ENCODE measurements around the gene ZNF24.

ZNF24 gene

DNA sequence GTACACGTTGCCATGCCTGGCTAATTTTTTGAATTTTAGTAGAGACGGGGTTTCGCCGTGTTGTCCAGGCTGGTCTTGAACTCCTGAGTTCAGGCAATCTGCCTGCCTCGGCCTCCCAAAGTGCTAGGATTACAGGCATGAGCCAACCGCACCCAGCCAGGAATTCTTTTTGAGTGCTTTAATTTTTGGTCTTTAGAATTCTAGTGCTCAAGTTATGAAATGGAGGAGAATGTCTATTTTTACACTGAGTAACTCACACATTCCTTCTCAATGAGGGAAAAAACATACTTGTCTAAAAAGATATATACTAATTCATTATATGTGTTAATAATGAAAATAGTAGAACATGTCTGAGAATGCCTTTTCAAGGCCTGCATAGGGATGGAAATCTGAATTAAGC is 24.4 kb upstream of the ZNF24 start:
- Histone ChIP-seq H3K23ac (ENCODE audit: low read length) (no peak overlapping the region), H2BK15ac (replicated peaks; ENCODE audit: low read depth) (no peak overlapping the region), H2BK120ac (ENCODE audit: low read depth, low read length) (no peak overlapping the region), H3K4me3 (ENCODE audit: low read length) (no peak overlapping the region), H3K9ac (ENCODE audit: low read length) (no peak overlapping the region), H3K27ac (ENCODE audit: low read depth, low read length) (no peak overlapping the region), H3K4ac (ENCODE audit: low read depth, low read length) (no peak overlapping the region), H3K36me3 (ENCODE audit: control insufficient read depth, insufficient read depth, low read length) (no peaks in the 10 kb centered on the region), H3K56ac (ENCODE audit: low read length) (no peak overlapping the region), H3K79me1 (ENCODE audit: low read length) (no peaks in the 10 kb centered on the region), H3K4me1 (ENCODE audit: control insufficient read depth, low read depth, low read length) (no peaks in the 10 kb centered on the region), H3K18ac (ENCODE audit: low read length) (no peak overlapping the region), H2AK5ac (ENCODE audit: low read length) (no peak overlapping the region), H4K5ac (ENCODE audit: low read length) (no peak overlapping the region), H4K8ac (ENCODE audit: low read depth, low read length) (no peak overlapping the region), H2BK5ac (ENCODE audit: low read length) (no peak overlapping the region), H3K79me2 (ENCODE audit: control insufficient read depth, insufficient read depth, low read length) (no peaks in the 10 kb centered on the region), H3K27me3 (ENCODE audit: insufficient read depth, low read length, poor library complexity) (no peaks in the 10 kb centered on the region), H3K4me2 (ENCODE audit: low read length) (no peak overlapping the region)
- WGBS (ENCODE audit: extremely low coverage, insufficient coverage, low lambda C conversion rate) = no CpG with 5 or more reads among the region's 6 CpGs
- DNase-seq = no peak

- H4K5ac ChIP-seq (ENCODE audit: low read length) = no peak overlapping the region
- H3K79me1 ChIP-seq (ENCODE audit: low read length) = no peaks in the 10 kb centered on the region
- no peaks in the 10 kb centered on the region for H3K36me3 ChIP-seq (ENCODE audit: control insufficient read depth, insufficient read depth, low read length)
- no peak overlapping the region for H3K9ac ChIP-seq (ENCODE audit: low read length)
- no peaks in the 10 kb centered on the region for H3K79me2 ChIP-seq (ENCODE audit: control insufficient read depth, insufficient read depth, low read length)
- peak overlapping the region; percentile 94 for H3K18ac ChIP-seq (ENCODE audit: low read length)
- no peak overlapping the region for H3K4me3 ChIP-seq (ENCODE audit: low read length)
- no peak overlapping the region for H2BK120ac ChIP-seq (ENCODE audit: low read depth, low read length)
- no peak overlapping the region for H2BK5ac ChIP-seq (ENCODE audit: low read length)
- no peak overlapping the region for H3K4ac ChIP-seq (ENCODE audit: low read depth, low read length)
- H2AK5ac ChIP-seq (ENCODE audit: low read length) = no peak overlapping the region
- H3K27me3 ChIP-seq (ENCODE audit: insufficient read depth, low read length, poor library complexity) = no peaks in the 10 kb centered on the region
- H3K4me1 ChIP-seq (ENCODE audit: control insufficient read depth, low read depth, low read length) = no peaks in the 10 kb centered on the region
- H2BK15ac ChIP-seq (replicated peaks; ENCODE audit: low read depth) = no peak overlapping the region
- no peak overlapping the region for H4K8ac ChIP-seq (ENCODE audit: low read depth, low read length)
- no peak overlapping the region for H3K4me2 ChIP-seq (ENCODE audit: low read length)
- no peak overlapping the region for H3K27ac ChIP-seq (ENCODE audit: low read depth, low read length)
- no peak overlapping the region for H3K23ac ChIP-seq (ENCODE audit: low read length)
- no peak overlapping the region for H3K56ac ChIP-seq (ENCODE audit: low read length)
- DNase-seq = no peak
Observed at GRCh38 chr18:35362531-35362930, 18.3 kb upstream of the ZNF24 start.

DNA sequence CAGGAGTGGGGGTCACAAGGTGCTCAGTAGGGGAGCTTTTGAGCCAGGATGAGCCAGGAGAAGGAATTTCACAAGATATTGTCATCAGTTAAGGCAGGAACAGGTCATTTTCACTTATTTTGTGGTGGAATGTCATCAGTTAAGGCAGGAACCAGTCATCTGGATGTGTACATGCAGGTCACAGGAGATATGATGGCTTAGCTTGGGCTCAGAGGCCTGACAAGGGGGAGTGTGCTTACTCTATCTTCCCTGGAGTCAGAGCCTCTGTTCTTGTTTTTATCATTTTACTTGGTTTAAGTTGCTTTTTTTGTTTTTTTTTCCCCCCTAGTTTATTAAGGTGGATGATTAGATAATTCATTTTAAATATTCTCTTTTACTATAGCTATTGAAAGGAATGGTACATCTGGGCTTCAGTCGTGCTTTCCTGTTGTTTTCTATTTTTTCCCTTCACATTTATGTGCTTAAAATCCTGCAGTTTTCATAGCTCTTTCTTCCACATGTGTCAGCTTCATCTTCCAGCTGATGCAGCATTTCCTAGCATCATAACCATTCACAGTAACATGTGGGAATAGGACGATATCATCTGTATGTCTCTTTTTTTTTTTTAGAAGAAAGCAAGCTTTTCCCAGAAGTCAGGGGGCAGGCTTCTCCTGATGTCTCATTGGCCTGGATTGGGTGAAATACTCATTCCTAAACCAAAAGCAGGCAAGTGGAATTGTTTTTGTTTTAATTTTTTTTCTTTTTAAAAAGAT is 17.5 kb upstream of the ZNF24 start:
- no peak overlapping the region for H2BK15ac ChIP-seq (replicated peaks; ENCODE audit: low read depth)
- peak overlapping the region; percentile 57 for H3K56ac ChIP-seq (ENCODE audit: low read length)
- no CpG with 5 or more reads among the region's 2 CpGs for WGBS (ENCODE audit: extremely low coverage, insufficient coverage, low lambda C conversion rate)

DNA sequence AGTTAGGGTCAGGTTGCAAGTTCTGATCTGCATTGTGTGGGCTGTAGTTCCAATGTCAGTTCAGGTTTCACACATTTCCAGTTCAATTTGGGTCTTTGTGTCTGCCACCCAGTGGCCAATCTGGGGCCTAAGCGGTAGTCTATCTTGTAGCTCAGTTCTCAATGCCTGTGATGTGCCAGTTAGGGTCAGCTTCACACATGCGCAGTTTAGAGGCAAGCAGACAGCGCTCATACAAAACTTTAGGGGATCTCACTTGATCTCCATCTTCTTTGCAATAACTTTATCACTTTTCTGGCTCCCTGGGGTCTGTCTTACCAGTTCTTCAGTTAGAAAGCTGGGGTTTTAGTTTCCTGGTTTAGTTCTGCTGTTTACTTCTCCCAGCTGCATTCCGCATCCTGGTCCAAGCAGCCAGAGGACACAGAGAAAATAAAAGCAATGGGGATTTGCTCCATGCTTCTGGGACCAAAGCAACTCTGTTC is 11.0 kb upstream of the ZNF24 start:
- Histone ChIP-seq H2BK15ac (replicated peaks; ENCODE audit: low read depth) (no peak overlapping the region), H3K79me1 (ENCODE audit: low read length) (no peaks in the 10 kb centered on the region), H4K8ac (ENCODE audit: low read depth, low read length) (peak overlapping the region; percentile 97), H3K27me3 (ENCODE audit: insufficient read depth, low read length, poor library complexity) (no peaks in the 10 kb centered on the region), H2AK5ac (ENCODE audit: low read length) (no peak overlapping the region), H3K4ac (ENCODE audit: low read depth, low read length) (peak overlapping the region; percentile 99), H3K9ac (ENCODE audit: low read length) (peak overlapping the region; percentile 27), H3K4me3 (ENCODE audit: low read length) (no peak overlapping the region), H3K4me2 (ENCODE audit: low read length) (no peak overlapping the region), H3K36me3 (ENCODE audit: control insufficient read depth, insufficient read depth, low read length) (no peaks in the 10 kb centered on the region), H4K5ac (ENCODE audit: low read length) (peak overlapping the region; percentile 78), H3K79me2 (ENCODE audit: control insufficient read depth, insufficient read depth, low read length) (no peaks in the 10 kb centered on the region), H2BK5ac (ENCODE audit: low read length) (peak overlapping the region; percentile 1), H2BK120ac (ENCODE audit: low read depth, low read length) (peak overlapping the region; percentile 95), H3K18ac (ENCODE audit: low read length) (peak overlapping the region; percentile 94), H3K23ac (ENCODE audit: low read length) (no peak overlapping the region), H3K56ac (ENCODE audit: low read length) (peak overlapping the region; percentile 52), H3K27ac (ENCODE audit: low read depth, low read length) (peak overlapping the region; percentile 35), H3K4me1 (ENCODE audit: control insufficient read depth, low read depth, low read length) (peaks cover 3% of the 10 kb centered on the region)
- peak; percentile 96 for DNase-seq
- no CpG with 5 or more reads among the region's 4 CpGs for WGBS (ENCODE audit: extremely low coverage, insufficient coverage, low lambda C conversion rate)

More for the DNA sequence above, 17.5 kb upstream of the ZNF24 start:
- peak overlapping the region; percentile 94 for H3K18ac ChIP-seq (ENCODE audit: low read length)
- H3K23ac ChIP-seq (ENCODE audit: low read length) = no peak overlapping the region
- H3K4ac ChIP-seq (ENCODE audit: low read depth, low read length) = peak overlapping the region; percentile 70
- H2BK120ac ChIP-seq (ENCODE audit: low read depth, low read length) = peak overlapping the region; percentile 61
- no peak overlapping the region for H4K5ac ChIP-seq (ENCODE audit: low read length)
- no peak overlapping the region for H3K9ac ChIP-seq (ENCODE audit: low read length)
- DNase-seq = no peak
- H3K36me3 ChIP-seq (ENCODE audit: control insufficient read depth, insufficient read depth, low read length) = no peaks in the 10 kb centered on the region
- no peaks in the 10 kb centered on the region for H3K27me3 ChIP-seq (ENCODE audit: insufficient read depth, low read length, poor library complexity)
- H3K4me2 ChIP-seq (ENCODE audit: low read length) = no peak overlapping the region
- peak overlapping the region; percentile 78 for H3K27ac ChIP-seq (ENCODE audit: low read depth, low read length)
- H2BK5ac ChIP-seq (ENCODE audit: low read length) = no peak overlapping the region
- no peak overlapping the region for H3K4me3 ChIP-seq (ENCODE audit: low read length)
- H4K8ac ChIP-seq (ENCODE audit: low read depth, low read length) = no peak overlapping the region
- no peaks in the 10 kb centered on the region for H3K79me1 ChIP-seq (ENCODE audit: low read length)
- H3K4me1 ChIP-seq (ENCODE audit: control insufficient read depth, low read depth, low read length) = no peaks in the 10 kb centered on the region
- no peaks in the 10 kb centered on the region for H3K79me2 ChIP-seq (ENCODE audit: control insufficient read depth, insufficient read depth, low read length)
- H2AK5ac ChIP-seq (ENCODE audit: low read length) = no peak overlapping the region

DNA sequence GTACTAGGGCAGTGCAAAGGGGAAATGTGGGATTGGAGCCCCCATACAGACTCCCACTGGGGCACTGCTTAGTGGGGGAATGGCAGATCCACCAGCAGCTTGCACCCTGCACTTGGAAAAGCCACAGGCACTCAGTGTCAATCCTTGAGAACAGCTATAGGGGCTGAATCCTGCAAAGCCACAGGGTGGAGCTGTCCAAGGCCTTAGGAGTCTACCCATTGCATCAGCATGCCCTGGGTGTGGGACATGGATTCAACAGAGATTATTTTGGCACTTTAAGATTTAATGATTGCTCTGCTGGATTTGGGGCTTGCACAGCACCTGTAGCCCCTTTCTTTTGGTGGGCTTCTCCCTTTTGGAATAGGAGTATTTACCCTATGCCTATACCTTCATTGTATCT is 8.6 kb upstream of the ZNF24 start:
- Histone ChIP-seq H2AK5ac (ENCODE audit: low read length) (no peak overlapping the region), H4K5ac (ENCODE audit: low read length) (no peak overlapping the region), H3K4me2 (ENCODE audit: low read length) (no peak overlapping the region), H2BK5ac (ENCODE audit: low read length) (no peak overlapping the region), H2BK120ac (ENCODE audit: low read depth, low read length) (no peak overlapping the region), H3K23ac (ENCODE audit: low read length) (no peak overlapping the region), H2BK15ac (replicated peaks; ENCODE audit: low read depth) (no peak overlapping the region), H3K56ac (ENCODE audit: low read length) (no peak overlapping the region), H3K9ac (ENCODE audit: low read length) (no peak overlapping the region), H3K27ac (ENCODE audit: low read depth, low read length) (no peak overlapping the region), H3K79me2 (ENCODE audit: control insufficient read depth, insufficient read depth, low read length) (no peaks in the 10 kb centered on the region), H3K4ac (ENCODE audit: low read depth, low read length) (no peak overlapping the region), H3K27me3 (ENCODE audit: insufficient read depth, low read length, poor library complexity) (no peaks in the 10 kb centered on the region), H3K18ac (ENCODE audit: low read length) (no peak overlapping the region), H3K4me3 (ENCODE audit: low read length) (no peak overlapping the region), H3K4me1 (ENCODE audit: control insufficient read depth, low read depth, low read length) (peaks cover 3% of the 10 kb centered on the region), H3K79me1 (ENCODE audit: low read length) (no peaks in the 10 kb centered on the region), H3K36me3 (ENCODE audit: control insufficient read depth, insufficient read depth, low read length) (no peaks in the 10 kb centered on the region), H4K8ac (ENCODE audit: low read depth, low read length) (no peak overlapping the region)
- no peak for DNase-seq

DNA sequence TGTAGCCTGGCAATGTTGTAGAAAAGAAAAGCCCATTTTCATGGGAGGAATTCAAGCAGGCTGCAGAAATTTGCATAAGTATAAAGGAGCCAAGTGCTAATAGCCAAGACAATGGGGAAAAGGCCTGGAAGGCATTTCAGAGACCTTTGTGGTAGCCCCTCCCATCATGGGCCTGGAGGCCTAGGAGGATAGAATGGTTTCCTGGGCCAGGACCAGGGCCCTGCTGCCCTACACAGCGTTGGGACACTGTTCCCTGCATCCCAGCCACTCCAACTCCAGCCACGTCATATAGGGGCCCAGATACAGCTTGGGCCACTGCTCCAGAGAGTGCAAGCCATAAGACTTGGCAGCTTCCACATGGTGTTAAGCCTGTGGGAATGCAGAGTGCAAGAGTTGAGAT is 8.1 kb upstream of the ZNF24 start:
- Histone ChIP-seq H2BK120ac (ENCODE audit: low read depth, low read length) (no peak overlapping the region), H3K36me3 (ENCODE audit: control insufficient read depth, insufficient read depth, low read length) (no peaks in the 10 kb centered on the region), H3K4me2 (ENCODE audit: low read length) (no peak overlapping the region), H4K5ac (ENCODE audit: low read length) (no peak overlapping the region), H3K79me1 (ENCODE audit: low read length) (no peaks in the 10 kb centered on the region), H3K27ac (ENCODE audit: low read depth, low read length) (no peak overlapping the region), H4K8ac (ENCODE audit: low read depth, low read length) (no peak overlapping the region), H3K4ac (ENCODE audit: low read depth, low read length) (no peak overlapping the region), H2AK5ac (ENCODE audit: low read length) (no peak overlapping the region), H3K18ac (ENCODE audit: low read length) (no peak overlapping the region), H3K4me1 (ENCODE audit: control insufficient read depth, low read depth, low read length) (peaks cover 3% of the 10 kb centered on the region), H3K9ac (ENCODE audit: low read length) (no peak overlapping the region), H2BK15ac (replicated peaks; ENCODE audit: low read depth) (no peak overlapping the region), H3K27me3 (ENCODE audit: insufficient read depth, low read length, poor library complexity) (no peaks in the 10 kb centered on the region), H3K79me2 (ENCODE audit: control insufficient read depth, insufficient read depth, low read length) (no peaks in the 10 kb centered on the region), H3K56ac (ENCODE audit: low read length) (no peak overlapping the region), H2BK5ac (ENCODE audit: low read length) (no peak overlapping the region), H3K23ac (ENCODE audit: low read length) (no peak overlapping the region), H3K4me3 (ENCODE audit: low read length) (no peak overlapping the region)
- whole genome bisulfite sequencing (ENCODE audit: extremely low coverage, insufficient coverage, low lambda C conversion rate) = no CpG with 5 or more reads among the region's 2 CpGs
- DNase-seq = peak; percentile 37

All from mesendoderm (in vitro differentiated cells).